ENCODE results near the gene EVC2.
"Not testable (repeated sequence)": the region's sequence is repeated elsewhere in the genome, so short reads cannot be mapped to it uniquely, and the experiment has no call there.

EVC2 gene

GRCh38 chr4:5629542-5629941, 78.8 kb downstream of the EVC2 start:
- no peak for DNase-seq (ENCODE audit: low spot score)

DNA sequence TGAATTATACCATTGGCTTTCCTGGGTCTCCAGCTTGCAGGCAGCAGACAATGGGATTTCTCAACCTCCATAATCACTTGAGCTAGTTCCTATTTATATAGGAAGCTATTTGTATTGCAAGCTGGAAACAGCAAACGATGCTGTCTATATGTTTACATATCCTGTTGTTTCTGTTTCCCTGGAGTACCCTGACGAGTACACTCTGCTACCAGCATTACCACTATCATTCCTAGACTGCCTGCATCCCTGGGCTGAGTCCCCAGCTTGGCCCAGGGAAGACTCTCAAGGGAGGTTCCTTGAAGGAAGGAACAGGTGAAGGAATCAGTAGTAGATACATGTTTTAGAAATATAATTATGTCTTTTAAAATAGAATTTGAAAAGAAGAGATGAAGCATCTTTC, 81.4 kb downstream of the EVC2 start:
- no peak for DNase-seq (ENCODE audit: low spot score)

DNA sequence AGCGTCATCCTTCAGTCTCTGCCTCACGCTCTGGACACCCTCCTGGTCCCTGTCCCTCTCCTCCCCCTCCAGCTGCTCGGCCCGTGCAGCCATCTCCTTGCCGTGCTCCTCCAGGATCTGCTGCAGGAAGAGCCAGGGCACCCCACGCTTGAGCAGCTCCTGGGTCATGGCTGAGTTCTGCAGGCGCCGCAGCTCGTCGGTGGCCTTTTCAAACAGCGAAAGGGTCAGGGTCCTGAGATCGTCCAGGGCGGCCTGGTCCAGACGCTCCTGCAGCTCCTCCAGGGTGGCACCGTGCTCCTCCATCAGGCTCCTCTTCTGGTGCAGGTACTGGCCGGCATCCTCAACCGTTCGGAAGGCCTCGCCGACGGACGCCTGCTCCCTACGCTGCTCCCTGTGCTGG, 85.8 kb downstream of the EVC2 start:
- DNase-seq (ENCODE audit: low spot score): no peak

- DNase-seq (ENCODE audit: low spot score): no peak
Measured at GRCh38 chr4:5619913-5620625, 88.3 kb downstream of the EVC2 start.

- DNase-seq (ENCODE audit: low spot score): no peak
Measured at GRCh38 chr4:5618051-5618960, 90.1 kb downstream of the EVC2 start.

GRCh38 chr4:5616331-5616950, 91.9 kb downstream of the EVC2 start:
- no peak for DNase-seq (ENCODE audit: low spot score)

- DNase-seq (ENCODE audit: low spot score): no peak
Measured at GRCh38 chr4:5615496-5616075, 92.8 kb downstream of the EVC2 start.

DNA sequence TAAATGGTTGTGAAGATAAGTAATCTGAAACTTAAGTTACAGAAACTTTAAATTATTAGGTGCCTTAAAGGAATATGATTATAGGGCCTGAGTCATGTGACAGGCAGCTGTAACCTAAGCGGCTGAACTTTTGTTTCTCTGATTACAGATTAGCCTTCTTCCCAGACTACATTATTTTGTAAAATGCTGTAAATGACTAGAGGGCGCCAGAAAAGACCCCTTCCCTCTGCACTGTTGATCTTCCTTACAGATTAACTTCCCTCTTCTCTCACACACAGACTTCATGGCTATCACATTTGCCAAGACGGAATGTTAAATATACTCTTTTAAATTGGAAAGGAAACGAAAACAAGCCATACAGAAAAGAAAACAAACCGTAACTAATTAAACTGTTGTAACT, 96.6 kb downstream of the EVC2 start:
- DNase-seq (ENCODE audit: low spot score): peak; percentile 2

- DNase-seq (ENCODE audit: low spot score): no peak
Measured at GRCh38 chr4:5609306-5610007, 98.9 kb downstream of the EVC2 start.

GRCh38 chr4:5593828-5594227, 114.5 kb downstream of the EVC2 start:
- DNase-seq (ENCODE audit: low spot score): not testable (repeated sequence)

DNA sequence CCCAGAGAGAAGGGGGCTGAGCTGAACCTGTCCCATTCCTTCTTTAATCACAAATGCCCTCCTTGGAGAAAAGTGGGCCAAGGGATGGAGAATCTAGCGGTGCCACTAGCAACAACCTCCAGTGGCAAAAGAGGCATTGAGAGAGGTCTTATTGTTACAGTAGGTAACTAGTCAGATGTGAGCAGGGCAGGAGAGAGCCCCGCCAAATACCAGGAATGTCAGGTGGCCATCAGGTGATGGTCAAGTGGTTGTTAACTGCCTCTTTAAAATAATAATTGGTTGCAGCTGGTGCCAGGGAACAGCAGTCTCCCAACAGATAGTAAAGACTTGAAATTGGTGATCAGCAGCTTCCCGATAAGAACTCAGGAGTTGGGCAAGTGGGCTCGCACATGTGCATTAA, 116.1 kb downstream of the EVC2 start:
- no peak for DNase-seq (ENCODE audit: low spot score)

DNA sequence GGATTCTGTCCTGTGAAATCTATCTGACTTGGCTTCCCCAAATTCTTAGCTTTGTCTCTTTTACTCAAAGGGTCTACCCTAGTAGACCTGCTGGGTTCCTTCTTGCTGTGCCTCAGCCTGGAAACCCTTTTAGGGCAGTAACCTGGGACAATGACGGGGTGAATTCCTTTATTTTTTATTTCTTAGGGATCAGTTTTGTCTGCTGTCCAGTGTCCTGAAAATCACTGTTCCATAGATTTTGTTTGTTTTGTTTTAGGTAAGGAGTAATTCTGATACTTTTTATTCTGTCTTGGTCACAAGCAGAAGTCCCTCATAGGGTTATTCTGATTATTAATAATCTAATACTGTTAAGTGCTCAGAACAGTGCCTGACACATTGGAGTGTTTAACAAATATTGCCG, 118.9 kb downstream of the EVC2 start:
- DNase-seq (ENCODE audit: low spot score): no peak

DNA sequence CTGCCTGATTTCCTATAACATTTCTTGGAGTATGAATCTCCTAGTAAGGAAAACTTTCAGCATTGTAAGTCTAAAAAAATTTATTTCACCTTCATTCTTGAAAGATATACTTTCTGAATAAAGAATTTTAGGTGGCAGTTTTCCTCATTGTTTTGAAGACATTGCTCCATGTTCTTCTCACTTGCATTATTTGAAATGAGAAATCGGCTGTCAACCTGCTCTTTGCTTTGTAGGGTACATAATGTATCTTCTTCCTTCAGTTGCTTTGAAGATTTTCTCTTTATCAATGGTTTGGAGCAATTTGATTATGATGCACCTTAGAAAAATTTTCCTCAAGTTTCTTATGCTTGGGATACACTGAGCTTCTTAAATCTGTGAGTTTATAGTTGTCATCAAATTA, 120.3 kb downstream of the EVC2 start:
- no peak for DNase-seq (ENCODE audit: low spot score)

DNA sequence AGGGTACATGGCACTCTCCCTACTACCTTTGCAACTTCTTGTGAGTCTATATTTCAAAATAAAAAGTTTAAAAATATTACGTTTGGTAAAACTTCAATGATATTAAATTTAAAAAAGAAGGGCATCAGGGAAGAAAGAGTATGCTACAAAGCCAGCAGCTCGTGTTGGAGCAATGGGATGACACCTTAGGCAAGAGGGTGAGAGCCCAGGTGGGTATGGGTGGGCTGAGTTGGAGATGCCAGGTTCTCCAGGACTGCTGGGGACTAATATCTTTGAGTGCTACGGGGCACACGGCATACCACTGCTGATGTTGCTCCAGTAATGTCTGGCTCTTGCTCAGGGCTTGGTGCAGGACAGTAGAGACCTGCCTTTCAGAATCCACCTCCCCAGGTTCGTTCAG, 132.4 kb downstream of the EVC2 start:
- DNase-seq (ENCODE audit: low spot score): no peak

DNA sequence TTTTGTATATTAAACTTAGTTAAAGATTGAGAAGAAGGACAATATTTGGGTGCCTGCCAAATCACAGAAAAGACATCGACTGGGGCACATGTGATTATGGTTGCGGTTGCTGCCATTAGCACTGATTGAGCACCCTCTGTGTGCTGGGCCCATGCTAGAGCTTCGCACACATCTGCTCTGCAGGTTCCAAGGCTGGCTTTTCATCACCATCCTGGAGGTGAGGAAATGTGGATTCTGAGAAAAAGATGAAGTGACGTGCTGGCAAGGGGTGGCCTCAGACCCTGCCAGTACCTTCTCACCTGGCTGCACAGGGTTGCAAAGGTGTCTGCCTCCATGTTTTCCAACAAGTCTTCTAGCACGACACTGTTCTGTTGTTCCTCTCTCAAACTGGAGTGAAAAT, 134.0 kb downstream of the EVC2 start:
- no peak for DNase-seq (ENCODE audit: low spot score)

- DNase-seq (ENCODE audit: low spot score): no peak
Measured at GRCh38 chr4:5573965-5574364, 134.4 kb downstream of the EVC2 start.

- DNase-seq (ENCODE audit: low spot score): no peak
Measured at GRCh38 chr4:5572751-5573150, 135.6 kb downstream of the EVC2 start.

DNA sequence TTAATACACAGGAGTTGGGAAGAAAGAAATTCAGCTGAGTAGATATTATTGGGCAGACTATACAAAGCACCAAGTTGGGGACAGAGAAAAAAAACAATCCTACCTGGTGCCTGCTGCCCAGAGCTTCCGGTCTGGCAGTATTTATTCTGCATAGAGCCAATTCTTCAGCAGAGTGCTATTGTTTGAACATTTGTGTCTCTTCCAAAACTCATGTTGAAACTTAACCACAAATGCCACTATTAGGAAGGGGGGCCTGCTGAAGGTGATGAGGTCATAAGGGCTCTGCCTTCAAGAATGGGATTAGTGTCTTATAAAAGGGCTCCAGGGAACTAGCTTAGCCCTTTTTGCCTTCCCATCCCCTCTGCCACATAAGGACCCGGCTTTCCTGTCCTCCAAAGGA, 136.2 kb downstream of the EVC2 start:
- no peak for DNase-seq (ENCODE audit: low spot score)

DNA sequence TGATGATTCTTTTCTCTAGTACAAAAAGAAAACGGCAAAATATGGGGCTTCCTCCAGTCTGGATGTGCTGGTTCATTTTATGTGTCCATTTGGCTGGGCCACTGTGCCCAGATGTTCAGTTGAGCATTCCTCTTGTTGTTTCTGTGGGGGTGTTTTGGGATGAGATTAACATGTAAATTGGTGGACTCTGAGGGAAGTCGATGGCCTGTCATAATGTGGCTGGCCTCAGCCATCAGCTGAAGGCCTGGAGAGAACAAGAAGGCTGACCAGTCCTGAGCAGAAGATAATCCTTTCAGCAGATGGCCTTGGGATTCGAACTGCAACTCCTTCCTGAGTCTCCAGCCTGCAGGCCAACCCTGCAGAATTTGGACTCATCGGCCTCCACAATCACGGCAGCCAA, 136.7 kb downstream of the EVC2 start:
- DNase-seq (ENCODE audit: low spot score): no peak

DNA sequence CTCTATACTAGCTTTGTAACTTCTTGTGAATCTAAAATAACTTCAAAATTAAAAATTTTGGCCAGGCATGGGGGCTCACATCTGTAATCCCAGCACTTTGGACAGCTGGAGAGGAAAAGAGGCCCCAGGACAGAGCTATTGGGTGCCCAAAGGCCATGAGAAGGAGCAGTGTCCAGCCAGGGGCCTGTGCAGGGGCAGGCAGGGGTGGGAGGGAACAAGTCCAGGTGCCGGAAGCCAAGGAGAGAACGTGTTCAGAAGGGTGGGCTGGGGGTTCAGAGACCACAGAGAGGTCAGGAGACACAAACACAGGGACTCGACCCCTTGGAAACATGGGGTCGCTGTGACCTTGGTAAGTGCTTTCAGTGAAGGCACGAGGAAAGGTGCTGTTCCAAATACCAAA, 138.9 kb downstream of the EVC2 start:
- DNase-seq (ENCODE audit: low spot score): no peak

GRCh38 chr4:5568931-5569330, 139.4 kb downstream of the EVC2 start:
- no peak for DNase-seq (ENCODE audit: low spot score)

DNA sequence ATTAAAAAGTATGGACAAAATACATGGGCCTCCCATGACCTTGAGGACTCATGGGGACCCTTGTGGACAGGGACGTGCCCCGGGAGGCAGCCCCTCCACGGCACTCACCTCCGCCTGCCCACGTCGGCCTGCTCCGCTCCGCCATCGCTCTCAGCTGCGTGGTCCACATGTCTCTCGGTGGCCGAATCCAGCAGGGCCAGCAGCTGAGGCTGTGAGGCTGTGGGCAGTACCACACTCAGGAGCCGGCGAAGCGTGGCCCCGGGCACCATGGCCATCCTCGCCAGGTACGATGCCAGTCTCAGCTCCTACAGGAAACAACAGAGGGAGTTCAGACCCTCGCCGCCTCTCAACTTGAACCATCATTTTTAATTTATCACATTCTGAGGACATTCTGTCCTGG, 140.0 kb downstream of the EVC2 start:
- no peak for DNase-seq (ENCODE audit: low spot score)

Measured in NAMALWA (cell line).